ENCODE measurements around the gene CC2D2A.

The CC2D2A gene

GRCh38 chr4:15444276-15444675, 25.4 kb upstream of the CC2D2A start:
- DNase-seq (ENCODE audit: low spot score), result no peak
- TF ChIP-seq, protein P1, sequence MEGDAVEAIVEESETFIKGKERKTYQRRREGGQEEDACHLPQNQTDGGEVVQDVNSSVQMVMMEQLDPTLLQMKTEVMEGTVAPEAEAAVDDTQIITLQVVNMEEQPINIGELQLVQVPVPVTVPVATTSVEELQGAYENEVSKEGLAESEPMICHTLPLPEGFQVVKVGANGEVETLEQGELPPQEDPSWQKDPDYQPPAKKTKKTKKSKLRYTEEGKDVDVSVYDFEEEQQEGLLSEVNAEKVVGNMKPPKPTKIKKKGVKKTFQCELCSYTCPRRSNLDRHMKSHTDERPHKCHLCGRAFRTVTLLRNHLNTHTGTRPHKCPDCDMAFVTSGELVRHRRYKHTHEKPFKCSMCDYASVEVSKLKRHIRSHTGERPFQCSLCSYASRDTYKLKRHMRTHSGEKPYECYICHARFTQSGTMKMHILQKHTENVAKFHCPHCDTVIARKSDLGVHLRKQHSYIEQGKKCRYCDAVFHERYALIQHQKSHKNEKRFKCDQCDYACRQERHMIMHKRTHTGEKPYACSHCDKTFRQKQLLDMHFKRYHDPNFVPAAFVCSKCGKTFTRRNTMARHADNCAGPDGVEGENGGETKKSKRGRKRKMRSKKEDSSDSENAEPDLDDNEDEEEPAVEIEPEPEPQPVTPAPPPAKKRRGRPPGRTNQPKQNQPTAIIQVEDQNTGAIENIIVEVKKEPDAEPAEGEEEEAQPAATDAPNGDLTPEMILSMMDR (IDR thresholded peaks at IDR 0.05; ENCODE audit: extremely low read depth, insufficient read depth, missing control alignments), result no peak
- in situ Hi-C loops (cut with MboI; ENCODE audit: low pct_unique_long_range_greater_than_20kb, low sequenced_read_pairs, unreplicated experiment), result no loop called here

- TF ChIP-seq, protein P1 (IDR thresholded peaks at IDR 0.05; ENCODE audit: extremely low read depth, insufficient read depth, missing control alignments), result no peak
- DNase-seq (ENCODE audit: low spot score), result no peak
- in situ Hi-C loops (cut with MboI; ENCODE audit: low pct_unique_long_range_greater_than_20kb, low sequenced_read_pairs, unreplicated experiment), result no loop called here
Observed at GRCh38 chr4:15444879-15445547, 24.7 kb upstream of the CC2D2A start.

GRCh38 chr4:15451181-15451865, 18.4 kb upstream of the CC2D2A start:
- TF ChIP-seq, protein P1 (IDR thresholded peaks at IDR 0.05; ENCODE audit: extremely low read depth, insufficient read depth, missing control alignments), result no peak
- in situ Hi-C loops (cut with MboI; ENCODE audit: low pct_unique_long_range_greater_than_20kb, low sequenced_read_pairs, unreplicated experiment), result loop anchor here (25.0 kb wide), 1 partner anchor 214 kb away; no protein-coding TSS in a partner anchor
- DNase-seq (ENCODE audit: low spot score), result no peak

DNA sequence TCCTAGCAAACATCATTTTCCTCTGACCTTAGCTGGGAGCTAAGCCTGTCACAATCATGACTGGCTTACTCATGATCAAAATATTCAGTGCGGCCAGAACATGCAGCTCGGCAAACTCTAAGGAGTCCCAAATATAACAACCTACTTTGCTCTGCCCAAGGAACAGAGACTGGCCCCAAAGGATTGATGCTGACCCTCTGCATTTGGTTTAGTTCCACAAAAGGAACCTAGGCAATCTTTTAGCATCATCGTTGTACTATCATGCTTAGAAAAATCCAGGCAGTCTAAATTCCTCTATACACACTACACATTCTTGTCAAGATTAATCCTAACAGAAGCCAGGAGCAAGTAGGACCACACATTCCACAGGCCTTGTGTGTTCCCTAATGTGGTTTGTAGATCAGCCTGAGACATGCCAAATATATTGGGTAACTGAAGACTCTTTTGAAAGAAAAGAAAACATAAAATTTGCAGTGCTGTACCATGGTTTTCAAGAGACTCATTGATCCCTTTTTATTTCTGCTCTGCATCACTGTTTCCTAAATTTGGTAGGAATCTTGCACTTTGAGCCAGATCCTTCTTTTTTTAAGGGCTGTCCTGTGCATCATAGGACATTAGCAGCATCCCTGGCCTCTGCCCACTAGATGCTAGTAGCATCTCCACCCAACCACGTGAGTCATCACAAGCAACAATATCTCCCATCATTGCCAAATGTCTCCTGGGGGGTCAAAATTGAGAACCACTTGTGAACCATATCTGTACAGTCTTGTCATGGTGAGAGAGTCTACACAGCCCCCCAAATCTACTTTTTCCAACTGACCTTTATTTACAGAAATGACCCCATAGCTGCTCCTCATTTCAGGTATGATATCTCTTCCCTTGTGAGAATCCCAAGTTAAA, 17.6 kb upstream of the CC2D2A start:
- in situ Hi-C loops (cut with MboI; ENCODE audit: low pct_unique_long_range_greater_than_20kb, low sequenced_read_pairs, unreplicated experiment), result loop anchor here (25.0 kb wide), 1 partner anchor 215 kb away; no protein-coding TSS in a partner anchor
- TF ChIP-seq, protein P1 (IDR thresholded peaks at IDR 0.05; ENCODE audit: extremely low read depth, insufficient read depth, missing control alignments), result no peak
- DNase-seq (ENCODE audit: low spot score), result no peak

- no peak for DNase-seq (ENCODE audit: low spot score)
- in situ Hi-C loops (cut with MboI; ENCODE audit: low pct_unique_long_range_greater_than_20kb, low sequenced_read_pairs, unreplicated experiment), result loop anchor here (25.0 kb wide), 1 partner anchor 218 kb away; no protein-coding TSS in a partner anchor
Observed at GRCh38 chr4:15455290-15455689, 14.4 kb upstream of the CC2D2A start.

More at GRCh38 chr4:15455290-15455689, 14.4 kb upstream of the CC2D2A start:
- TF ChIP-seq, protein P1 (IDR thresholded peaks at IDR 0.05; ENCODE audit: extremely low read depth, insufficient read depth, missing control alignments), result no peak
